Measurements from ENCODE around the gene CREB3L2.
A peak's percentile ranks its signal among the peaks of the same experiment; 100 is the strongest.

The CREB3L2 gene

GRCh38 chr7:137966641-137967142 is 35.2 kb downstream of the CREB3L2 start:
- no peak for DNase-seq

GRCh38 chr7:137965942-137966640 is 35.8 kb downstream of the CREB3L2 start:
- no peak for DNase-seq

- DNase-seq, result no peak
Measured at GRCh38 chr7:137964824-137965545, 36.9 kb downstream of the CREB3L2 start.

GRCh38 chr7:137962875-137963507 is 38.9 kb downstream of the CREB3L2 start:
- no peak for DNase-seq

- no peak for DNase-seq
Measured at GRCh38 chr7:137962491-137962874, 39.4 kb downstream of the CREB3L2 start.

GRCh38 chr7:137961200-137962177 is 40.4 kb downstream of the CREB3L2 start:
- peak; percentile 9 for DNase-seq

- DNase-seq, result no peak
Measured at GRCh38 chr7:137960020-137960419, 41.9 kb downstream of the CREB3L2 start.

GRCh38 chr7:137958470-137959431 is 43.1 kb downstream of the CREB3L2 start:
- DNase-seq, result no peak

GRCh38 chr7:137957887-137958286 is 44.0 kb downstream of the CREB3L2 start:
- no peak for DNase-seq

- DNase-seq, result no peak
Measured at GRCh38 chr7:137956591-137956990, 45.3 kb downstream of the CREB3L2 start.

GRCh38 chr7:137956183-137956582 is 45.7 kb downstream of the CREB3L2 start:
- DNase-seq, result no peak

- no peak for DNase-seq
Measured at GRCh38 chr7:137954614-137955013, 47.3 kb downstream of the CREB3L2 start.

GRCh38 chr7:137953665-137954470 is 48.0 kb downstream of the CREB3L2 start:
- no peak for DNase-seq

GRCh38 chr7:137953043-137953664 is 48.7 kb downstream of the CREB3L2 start:
- DNase-seq, result no peak

- no peak for DNase-seq
Measured at GRCh38 chr7:137952426-137952805, 49.5 kb downstream of the CREB3L2 start.

GRCh38 chr7:137951700-137952425 is 50.0 kb downstream of the CREB3L2 start:
- DNase-seq, result no peak

GRCh38 chr7:137950967-137951366 is 50.9 kb downstream of the CREB3L2 start:
- no peak for DNase-seq

- DNase-seq, result no peak
Measured at GRCh38 chr7:137950263-137950621, 51.6 kb downstream of the CREB3L2 start.

All from activated naive CD4-positive, alpha-beta T cell treated with Interleukin-2 at 50 U/mL for 16 hours (primary cell).